ENCODE data around the gene SRP19.
"Not testable (repeated sequence)": the region's sequence is repeated elsewhere in the genome, so short reads cannot be mapped to it uniquely, and the experiment has no call there.

The SRP19 gene

GRCh38 chr5:112860929-112861637 is at the start of gene SRP19:
TSS of gene SRP19 (plus strand) at chr5:112861287. CDS start at chr5:112861377, 90 bp downstream.
- DNase-seq (ENCODE audit: low spot score): peak; percentile 94

GRCh38 chr5:112812549-112812948 is 48.5 kb upstream of the SRP19 start:
- DNase-seq (ENCODE audit: low spot score): no peak

- no peak for DNase-seq (ENCODE audit: low spot score)
These were observed 40.8 kb upstream of the SRP19 start for GRCh38 chr5:112820246-112820645.

GRCh38 chr5:112822456-112822855 is 38.6 kb upstream of the SRP19 start:
- no peak for DNase-seq (ENCODE audit: low spot score)

- DNase-seq (ENCODE audit: low spot score): no peak
These were observed 37.9 kb upstream of the SRP19 start for GRCh38 chr5:112823181-112823580.

GRCh38 chr5:112823656-112824055 is 37.4 kb upstream of the SRP19 start:
- DNase-seq (ENCODE audit: low spot score): no peak

GRCh38 chr5:112824197-112824596 is 36.9 kb upstream of the SRP19 start:
- no peak for DNase-seq (ENCODE audit: low spot score)

- DNase-seq (ENCODE audit: low spot score): no peak
These were observed 30.7 kb upstream of the SRP19 start for GRCh38 chr5:112830378-112830777.

GRCh38 chr5:112833971-112834370 is 27.1 kb upstream of the SRP19 start:
- no peak for DNase-seq (ENCODE audit: low spot score)

- DNase-seq (ENCODE audit: low spot score): no peak
These were observed 16.6 kb upstream of the SRP19 start for GRCh38 chr5:112844489-112844888.

- no peak for DNase-seq (ENCODE audit: low spot score)
These were observed 14.5 kb upstream of the SRP19 start for GRCh38 chr5:112846556-112846955.

GRCh38 chr5:112847306-112847705 is 13.8 kb upstream of the SRP19 start:
- DNase-seq (ENCODE audit: low spot score): no peak

- DNase-seq (ENCODE audit: low spot score): no peak
These were observed 12.8 kb upstream of the SRP19 start for GRCh38 chr5:112848116-112848811.

GRCh38 chr5:112849912-112850311 is 11.2 kb upstream of the SRP19 start:
- no peak for DNase-seq (ENCODE audit: low spot score)

- no peak for DNase-seq (ENCODE audit: low spot score)
These were observed 6.4 kb upstream of the SRP19 start for GRCh38 chr5:112854651-112855050.

- DNase-seq (ENCODE audit: low spot score): no peak
These were observed 3.2 kb upstream of the SRP19 start for GRCh38 chr5:112857866-112858265.

GRCh38 chr5:112860571-112860928 is 537 bp upstream of the SRP19 start:
- DNase-seq (ENCODE audit: low spot score): not testable (repeated sequence)

- DNase-seq (ENCODE audit: low spot score): no peak
These were observed 525 bp downstream of the SRP19 start for GRCh38 chr5:112861638-112861985.

- DNase-seq (ENCODE audit: low spot score): no peak
These were observed 998 bp downstream of the SRP19 start for GRCh38 chr5:112862085-112862484.

- DNase-seq (ENCODE audit: low spot score): no peak
These were observed 2.5 kb downstream of the SRP19 start for GRCh38 chr5:112863549-112863948.

- no peak for DNase-seq (ENCODE audit: low spot score)
These were observed 4.0 kb downstream of the SRP19 start for GRCh38 chr5:112865128-112865527.

- DNase-seq (ENCODE audit: low spot score): no peak
These were observed 5.7 kb downstream of the SRP19 start for GRCh38 chr5:112866739-112867138.

- DNase-seq (ENCODE audit: low spot score): no peak
These were observed 6.3 kb downstream of the SRP19 start for GRCh38 chr5:112867411-112867810.

GRCh38 chr5:112869948-112870347 is 8.9 kb downstream of the SRP19 start:
- no peak for DNase-seq (ENCODE audit: low spot score)

All from left forelimb (tissue), 1 donor.